Inferior parietal cortex (tissue), 1 donor: Measurements from ENCODE around the gene AMACR.
"Not testable (repeated sequence)": the region's sequence is repeated elsewhere in the genome, so short reads cannot be mapped to it uniquely, and the experiment has no call there.

Source experiments
- DNase-seq: peaks from one replicate; pipeline ENCODE4 v3.0.0-alpha.2; 2016; ENCODE audit errors: extremely low spot score

Gene AMACR

DNA sequence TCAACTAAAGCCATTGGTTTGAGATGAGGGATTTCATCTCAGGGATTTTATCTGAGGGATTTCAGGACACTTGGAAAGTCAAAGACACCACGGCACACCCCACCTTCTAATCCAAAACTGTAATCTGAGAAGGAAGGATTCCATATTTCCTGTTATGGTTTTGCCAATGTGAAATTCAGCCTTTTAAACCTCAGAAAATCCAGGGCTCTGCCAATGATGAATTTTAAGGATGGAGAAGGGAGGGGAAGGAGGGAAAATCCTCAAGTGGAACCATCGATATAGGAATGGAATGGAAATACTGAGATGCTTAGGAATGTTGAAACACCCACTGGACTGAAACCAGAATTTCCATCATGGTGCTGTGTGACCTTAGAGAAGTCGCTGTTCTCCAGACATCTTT, 29.9 kb upstream of the AMACR start:
- no peak for DNase-seq

DNA sequence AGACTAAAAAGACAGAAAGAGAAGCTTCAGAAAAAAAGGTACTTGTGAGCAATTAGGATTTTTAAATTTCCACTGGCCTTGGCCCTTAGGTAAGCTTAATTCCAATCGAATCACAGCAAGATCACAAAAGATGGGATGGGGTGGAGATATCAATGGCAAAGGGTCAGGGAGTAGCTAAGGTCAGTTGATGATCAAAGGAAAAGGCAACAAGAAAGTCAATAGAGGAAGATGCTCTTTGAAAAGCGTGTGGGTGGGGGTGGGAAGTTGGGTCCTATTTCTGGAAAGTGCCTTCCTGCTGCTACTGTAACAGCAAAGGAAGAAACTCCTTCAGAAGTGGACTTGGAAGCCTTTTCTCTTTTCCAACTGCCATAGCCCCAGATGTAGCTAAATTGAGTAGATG, 27.9 kb upstream of the AMACR start:
- DNase-seq, result no peak

DNA sequence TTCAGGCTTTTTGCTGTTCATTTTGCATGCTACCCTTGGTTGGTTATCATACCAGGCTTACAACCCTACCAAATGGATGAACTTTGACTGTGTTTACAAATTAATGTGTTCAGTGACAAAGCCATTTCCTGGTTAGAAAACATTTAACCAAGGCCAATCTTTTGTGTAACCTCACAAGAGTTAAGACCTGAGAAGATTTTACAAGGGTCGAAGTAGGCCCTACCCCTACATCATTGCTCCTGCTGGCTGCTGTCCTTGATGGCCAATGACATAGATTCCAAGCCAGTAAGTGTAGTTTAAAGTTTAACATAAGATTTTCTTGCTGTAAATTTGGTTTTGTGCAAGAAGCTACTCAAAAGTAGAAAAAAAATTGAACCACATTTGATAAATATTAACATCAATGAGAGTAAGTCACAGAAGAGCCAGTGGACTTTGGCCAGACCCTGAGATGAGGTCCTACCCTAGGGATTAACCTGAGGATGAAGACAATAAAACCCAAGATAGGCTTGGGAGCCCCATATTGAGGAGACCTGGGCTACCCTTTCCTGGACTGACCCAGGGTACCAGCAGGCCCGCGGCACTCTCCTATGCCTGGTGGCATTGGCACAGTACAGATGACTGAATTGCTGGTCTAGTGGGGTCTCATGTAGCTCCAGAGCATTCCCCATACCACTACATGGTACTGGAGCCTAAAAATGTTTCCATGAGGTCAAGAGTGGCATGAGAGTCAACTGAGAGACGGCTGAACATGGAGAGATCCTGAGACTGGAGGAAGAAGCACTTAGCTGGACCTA, 26.9 kb upstream of the AMACR start:
- no peak for DNase-seq

- no peak for DNase-seq
These were observed 24.1 kb upstream of the AMACR start for GRCh38 chr5:34031966-34032365.

DNA sequence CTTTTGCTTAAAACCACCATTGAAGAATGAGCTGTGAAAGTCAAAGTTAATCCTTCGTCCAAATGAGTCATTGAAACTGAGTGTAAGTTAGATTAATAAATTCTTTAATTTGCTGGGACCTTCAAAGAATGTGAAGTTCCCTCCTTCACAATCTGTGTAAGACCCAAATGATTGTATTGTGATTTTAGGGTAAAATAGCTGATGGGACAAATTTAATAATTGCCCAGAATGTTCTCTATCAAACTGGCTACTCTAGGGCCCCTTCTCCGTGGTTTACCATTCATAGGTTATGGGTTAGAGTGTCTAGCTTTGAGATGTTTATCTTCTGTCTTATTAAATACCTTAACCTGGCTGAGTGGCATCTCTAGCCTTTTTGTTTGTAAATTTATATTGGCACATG, 23.3 kb upstream of the AMACR start:
- no peak for DNase-seq

DNA sequence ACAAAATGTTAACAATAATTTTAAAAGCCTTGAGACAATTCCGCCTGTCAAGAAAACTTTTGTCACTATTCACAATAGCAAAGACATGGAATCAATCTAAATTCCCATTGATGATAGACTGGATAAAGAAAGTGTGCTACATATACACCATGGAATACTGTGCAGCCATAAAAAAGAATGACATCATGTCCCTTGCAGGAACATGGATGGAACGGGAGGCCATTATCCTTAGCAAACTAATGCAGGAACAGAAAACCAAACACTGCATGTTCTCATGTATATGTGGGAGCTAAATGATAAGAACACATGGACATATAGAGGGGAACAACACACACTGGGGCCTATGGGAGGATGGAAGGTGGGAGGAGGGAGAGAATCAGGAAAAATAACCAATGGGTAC, 22.7 kb upstream of the AMACR start:
- not testable (repeated sequence) for DNase-seq

- DNase-seq, result no peak
These were observed 22.2 kb upstream of the AMACR start for GRCh38 chr5:34030048-34030447.

GRCh38 chr5:34028349-34028748, 20.5 kb upstream of the AMACR start:
- no peak for DNase-seq

GRCh38 chr5:34026089-34026761, 18.4 kb upstream of the AMACR start:
- no peak for DNase-seq

DNA sequence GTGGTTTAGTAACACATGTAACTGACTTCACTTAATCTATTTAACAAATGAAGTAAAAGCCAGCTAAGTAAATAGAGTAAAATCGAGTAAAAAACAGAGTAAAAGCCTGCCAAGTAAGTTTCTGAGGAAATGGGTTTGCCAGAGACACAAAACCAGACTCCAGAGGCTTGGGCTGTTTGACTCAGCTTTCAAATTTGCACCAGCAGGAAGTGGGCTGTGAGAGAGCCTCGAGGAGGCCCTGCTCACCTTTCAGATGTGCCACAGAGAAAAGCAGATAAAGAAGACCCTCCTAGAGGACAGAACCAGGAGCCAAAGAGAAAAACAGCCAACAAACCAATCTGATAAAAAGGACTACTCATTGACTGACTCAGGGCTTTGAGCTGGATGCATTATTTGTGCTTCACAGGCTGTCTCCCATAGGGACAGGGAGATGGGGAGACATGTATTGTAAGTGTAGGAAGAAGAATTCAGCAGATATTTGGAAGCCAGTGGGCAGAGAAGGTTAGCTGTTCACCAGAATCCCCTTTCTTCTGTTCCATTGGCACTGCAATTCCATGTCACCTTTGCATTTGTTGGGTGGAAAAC, 14.4 kb upstream of the AMACR start:
- DNase-seq, result no peak

DNA sequence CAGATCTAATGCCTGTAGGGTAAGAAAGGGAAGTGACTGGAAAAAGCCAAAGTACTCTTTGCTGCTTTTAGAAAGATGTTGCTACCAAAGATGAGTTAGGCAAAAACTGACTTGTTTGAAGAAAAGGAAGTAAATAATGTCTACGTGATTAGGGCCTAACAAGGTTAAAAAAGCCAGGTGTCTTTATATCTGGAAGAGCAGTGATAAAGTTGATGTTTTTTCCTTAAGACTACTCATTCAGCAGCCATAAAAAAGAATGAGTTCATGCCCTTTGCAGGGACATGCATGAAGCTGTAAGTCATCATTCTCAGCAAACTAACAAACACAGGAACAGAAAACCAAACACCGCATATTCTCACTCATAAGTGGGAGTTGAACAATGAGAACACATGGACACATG, 13.5 kb upstream of the AMACR start:
- DNase-seq, result no peak

- no peak for DNase-seq
These were observed 12.9 kb upstream of the AMACR start for GRCh38 chr5:34020726-34021125.

GRCh38 chr5:34017254-34017653, 9.4 kb upstream of the AMACR start:
- DNase-seq, result no peak

- DNase-seq, result no peak
These were observed 8.9 kb upstream of the AMACR start for GRCh38 chr5:34016750-34017149.

GRCh38 chr5:34016222-34016621, 8.4 kb upstream of the AMACR start:
- no peak for DNase-seq

- no peak for DNase-seq
These were observed 7.4 kb upstream of the AMACR start for GRCh38 chr5:34015120-34015822.

- DNase-seq, result no peak
These were observed 6.8 kb upstream of the AMACR start for GRCh38 chr5:34014626-34015025.

DNA sequence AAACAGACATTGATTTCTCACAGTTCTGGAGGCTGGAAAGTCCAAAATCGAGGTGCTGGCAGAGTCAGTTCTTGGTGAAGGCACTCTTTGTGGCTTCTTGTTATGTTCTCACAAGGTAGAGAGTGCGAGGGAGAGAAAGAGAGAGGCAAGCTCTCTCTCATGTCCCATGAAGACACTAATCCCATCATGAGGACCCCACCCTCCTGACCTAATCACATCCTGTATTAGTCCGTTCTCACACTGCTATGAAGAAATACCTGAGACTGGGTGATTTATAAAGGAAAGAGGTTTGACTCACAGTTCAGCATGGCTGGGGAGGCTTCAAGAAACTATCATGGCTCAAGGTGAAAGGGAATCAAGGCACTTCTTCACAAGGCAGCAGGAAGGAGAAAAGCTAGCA, 5.7 kb upstream of the AMACR start:
- DNase-seq, result no peak

DNA sequence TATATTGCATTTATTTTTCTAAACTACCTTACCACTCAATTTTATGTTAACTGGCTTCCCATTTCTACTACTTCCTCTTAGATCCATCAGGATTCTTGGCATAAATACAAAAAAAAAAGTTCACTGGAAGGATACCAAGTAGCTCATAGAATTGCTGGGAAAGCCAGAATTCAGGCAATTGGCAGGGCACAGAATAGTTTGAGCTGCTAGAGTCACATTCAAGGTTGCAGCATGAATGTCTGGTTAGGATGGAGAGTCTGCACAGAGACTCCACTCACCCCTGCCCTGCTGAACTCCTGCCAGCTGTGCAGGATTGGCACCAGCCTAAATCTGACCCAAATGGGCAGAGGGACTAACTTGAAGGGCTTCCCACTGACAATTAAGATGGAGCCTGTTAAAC, 4.9 kb upstream of the AMACR start:
- peak; percentile 21 for DNase-seq

DNA sequence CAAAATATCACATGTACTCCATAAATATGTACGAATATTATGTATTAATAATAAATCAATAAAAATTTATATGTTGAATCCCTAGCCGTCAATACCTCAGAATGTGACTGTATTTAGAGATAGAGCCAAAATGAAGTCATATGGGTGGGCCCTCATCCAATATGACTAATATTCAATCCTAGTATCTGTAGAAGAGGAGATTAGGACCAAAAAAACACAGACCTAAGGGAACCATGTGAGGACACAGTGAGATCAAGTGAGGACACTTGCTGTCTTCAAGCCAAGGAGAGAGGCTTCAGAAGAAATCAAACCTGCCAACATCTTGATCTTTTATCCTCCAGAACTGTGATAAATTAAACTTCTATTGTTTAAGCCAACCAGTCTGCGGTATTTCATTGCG, 3.7 kb upstream of the AMACR start:
- DNase-seq, result no peak

- DNase-seq, result not testable (repeated sequence)
These were observed 2.3 kb upstream of the AMACR start for GRCh38 chr5:34010146-34010545.

GRCh38 chr5:34009610-34010009, 1.8 kb upstream of the AMACR start:
- no peak for DNase-seq

DNA sequence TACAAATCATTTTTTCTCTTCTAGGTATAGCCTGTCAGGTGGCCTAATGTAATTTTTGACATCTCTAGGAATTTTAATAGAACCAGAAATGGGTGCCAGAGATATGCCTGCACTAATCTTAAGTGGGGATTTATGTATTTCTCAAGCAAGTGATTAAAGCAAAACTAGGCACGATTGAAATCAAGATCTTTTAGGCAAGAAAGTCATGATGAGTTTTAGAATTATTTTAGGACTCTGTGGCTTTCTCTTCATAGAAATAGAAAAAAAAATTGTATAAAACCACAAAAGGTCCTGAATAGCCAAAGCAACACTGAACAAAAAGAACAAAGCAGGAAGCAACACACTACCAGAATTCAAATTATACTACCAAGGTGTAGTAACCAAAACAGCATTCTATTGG, 952 bp upstream of the AMACR start:
- no peak for DNase-seq
